ENCODE results near the gene WFDC12.

WFDC12 gene

GRCh38 chr20:45103072-45103471 lies 21.2 kb downstream of the WFDC12 start:
- H3K14ac ChIP-seq (ENCODE audit: low read length in 2 of 2): no peak overlapping the region
- H3K23ac ChIP-seq (ENCODE audit: low read length in 2 of 2): no peak overlapping the region
- H3K9ac ChIP-seq (ENCODE audit: low read length): no peak overlapping the region
- no peak overlapping the region for H2AFZ ChIP-seq (ENCODE audit: low read depth, low read length)
- peaks cover 0 to 2% of the 10 kb centered on the region in 2 experiments for H3K36me3 ChIP-seq (ENCODE audit: control insufficient read depth in 1 of 2, insufficient read depth in 2 of 2, low read depth in 1 of 2, low read length in 2 of 2)
- no peak overlapping the region for H3K4me2 ChIP-seq (ENCODE audit: low read length, poor library complexity, severe bottlenecking)
- no peak overlapping the region for H3K4ac ChIP-seq (ENCODE audit: low read depth in 1 of 2, low read length in 2 of 2)
- H2BK5ac ChIP-seq (ENCODE audit: low read depth, low read length, poor library complexity, severe bottlenecking): no peak overlapping the region
- no peak overlapping the region for H2BK12ac ChIP-seq (ENCODE audit: low read length in 2 of 2)
- H2BK15ac ChIP-seq (ENCODE audit: low read depth, poor library complexity, severe bottlenecking): no peak overlapping the region
- no peak for DNase-seq
- H4K91ac ChIP-seq (ENCODE audit: low read length): no peak overlapping the region
- no peak overlapping the region for H4K8ac ChIP-seq (ENCODE audit: low read length)
- H2AK5ac ChIP-seq (ENCODE audit: low read length, severe bottlenecking): no peak overlapping the region
- H3K27ac ChIP-seq (ENCODE audit: low read length, poor library complexity, severe bottlenecking): no peak overlapping the region
- no peaks in the 10 kb centered on the region for H3K79me1 ChIP-seq (replicated peaks; ENCODE audit: low read length, poor library complexity, severe bottlenecking)
- no peaks in the 10 kb centered on the region for H3K9me3 ChIP-seq (ENCODE audit: control insufficient read depth, low read length)
- no peak overlapping the region for H3K18ac ChIP-seq (ENCODE audit: low read depth in 1 of 2, low read length in 2 of 2)
- no peak overlapping the region for H3K4me3 ChIP-seq (ENCODE audit: insufficient read depth in 1 of 2, low read depth in 1 of 2, low read length in 2 of 2)
- 100% methylated on average over 1 of the region's 2 CpGs for WGBS
- peaks cover 0 to 50% of the 10 kb centered on the region in 2 experiments for H3K27me3 ChIP-seq (ENCODE audit: control insufficient read depth in 1 of 2, insufficient read depth in 1 of 2, low read length in 2 of 2)
- no peak overlapping the region for H2BK120ac ChIP-seq (ENCODE audit: low read depth, low read length)
- peaks cover 14% of the 10 kb centered on the region for H3K4me1 ChIP-seq (ENCODE audit: control insufficient read depth, insufficient read depth, low read depth, low read length)

- Histone ChIP-seq H4K91ac (ENCODE audit: low read length) (no peak overlapping the region), H3K4me2 (ENCODE audit: low read length, poor library complexity, severe bottlenecking) (peak overlapping the region; percentile 68), H3K27ac (ENCODE audit: low read length, poor library complexity, severe bottlenecking) (no peak overlapping the region), H3K4me3 (ENCODE audit: insufficient read depth in 1 of 2, low read depth in 1 of 2, low read length in 2 of 2) (no peak overlapping the region), H3K14ac (ENCODE audit: low read length in 2 of 2) (no peak overlapping the region), H3K9me3 (ENCODE audit: control insufficient read depth, low read length) (no peaks in the 10 kb centered on the region), H3K18ac (ENCODE audit: low read depth in 1 of 2, low read length in 2 of 2) (no peak overlapping the region), H3K9ac (ENCODE audit: low read length) (no peak overlapping the region), H2BK120ac (ENCODE audit: low read depth, low read length) (no peak overlapping the region), H4K8ac (ENCODE audit: low read length) (no peak overlapping the region), H3K23ac (ENCODE audit: low read length in 2 of 2) (peak overlapping the region in 1 of 2 experiments; percentile 17), H3K27me3 (ENCODE audit: control insufficient read depth in 1 of 2, insufficient read depth in 1 of 2, low read length in 2 of 2) (peaks cover 0 to 54% of the 10 kb centered on the region in 2 experiments), H2AK5ac (ENCODE audit: low read length, severe bottlenecking) (no peak overlapping the region), H2BK15ac (ENCODE audit: low read depth, poor library complexity, severe bottlenecking) (no peak overlapping the region), H2BK5ac (ENCODE audit: low read depth, low read length, poor library complexity, severe bottlenecking) (no peak overlapping the region), H2BK12ac (ENCODE audit: low read length in 2 of 2) (no peak overlapping the region), H3K36me3 (ENCODE audit: control insufficient read depth in 1 of 2, insufficient read depth in 2 of 2, low read depth in 1 of 2, low read length in 2 of 2) (peaks cover 0 to 10% of the 10 kb centered on the region in 2 experiments), H2AFZ (ENCODE audit: low read depth, low read length) (no peak overlapping the region), H3K79me1 (replicated peaks; ENCODE audit: low read length, poor library complexity, severe bottlenecking) (no peaks in the 10 kb centered on the region), H3K4me1 (ENCODE audit: control insufficient read depth, insufficient read depth, low read depth, low read length) (peaks cover 19% of the 10 kb centered on the region), H3K4ac (ENCODE audit: low read depth in 1 of 2, low read length in 2 of 2) (no peak overlapping the region)
- no peak for DNase-seq
- 92% methylated on average over 5 of the region's 6 CpGs for WGBS
Observed at GRCh38 chr20:45101333-45101850, 22.9 kb downstream of the WFDC12 start.

DNA sequence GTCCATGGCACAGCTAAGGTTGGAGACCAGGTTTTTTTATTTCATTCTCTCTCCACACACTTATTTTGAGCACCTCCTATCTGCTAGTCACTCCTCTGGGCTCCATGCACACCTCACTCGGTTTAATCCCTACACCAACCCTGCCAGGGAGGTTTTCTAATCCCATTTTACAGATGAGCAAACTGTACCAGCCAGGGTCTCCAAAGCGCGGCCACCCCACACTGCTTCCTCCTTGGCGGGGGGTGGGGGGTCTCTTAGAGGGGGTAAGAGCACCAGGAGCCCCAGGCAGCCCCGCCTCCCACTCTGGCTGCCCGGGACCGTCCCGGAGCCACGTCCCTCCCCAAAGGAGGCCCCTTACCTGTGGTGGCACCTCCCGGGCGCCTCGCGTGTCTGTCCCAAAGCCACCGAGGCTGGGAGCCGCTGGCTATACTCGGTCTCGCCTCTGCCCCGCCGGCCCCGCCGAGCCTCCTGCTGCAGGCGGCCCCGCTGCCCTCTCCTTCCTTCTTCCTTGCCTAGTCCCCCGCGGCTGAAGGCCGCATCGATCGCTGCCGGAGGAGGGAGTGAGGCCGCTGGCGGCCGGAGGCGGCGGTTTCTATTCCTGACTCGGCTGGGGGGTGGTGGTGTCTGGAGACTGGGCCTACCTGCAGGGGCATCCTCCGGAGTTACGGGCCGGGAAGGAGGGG lies 23.6 kb downstream of the WFDC12 start, which contains the start of gene KCNS1:
Gene KCNS1, minus strand, starts transcription at position 565 of the 683 bp plus-strand sequence. CDS start 1,891 bp downstream, outside the sequence.
- Histone ChIP-seq H3K9me3 (ENCODE audit: control insufficient read depth, low read length) (no peaks in the 10 kb centered on the region), H2BK5ac (ENCODE audit: low read depth, low read length, poor library complexity, severe bottlenecking) (no peak within 1 kb of the TSS), H3K4me2 (ENCODE audit: low read length, poor library complexity, severe bottlenecking) (peak within 1 kb of the TSS; percentile 68), H3K4me1 (ENCODE audit: control insufficient read depth, insufficient read depth, low read depth, low read length) (peaks cover 16% of the 10 kb centered on the region), H2BK12ac (ENCODE audit: low read length in 2 of 2) (no peak within 1 kb of the TSS), H3K27ac (ENCODE audit: low read length, poor library complexity, severe bottlenecking) (no peak within 1 kb of the TSS), H3K14ac (ENCODE audit: low read length in 2 of 2) (peak within 1 kb of the TSS in 1 of 2 experiments; percentile 26), H2AK5ac (ENCODE audit: low read length, severe bottlenecking) (no peak within 1 kb of the TSS), H3K4me3 (ENCODE audit: insufficient read depth in 1 of 2, low read depth in 1 of 2, low read length in 2 of 2) (peak within 1 kb of the TSS; percentile 39 to 49), H3K18ac (ENCODE audit: low read depth in 1 of 2, low read length in 2 of 2) (peak within 1 kb of the TSS in 1 of 2 experiments; percentile 72), H2AFZ (ENCODE audit: low read depth, low read length) (no peak within 1 kb of the TSS), H4K91ac (ENCODE audit: low read length) (no peak within 1 kb of the TSS), H3K9ac (ENCODE audit: low read length) (no peak within 1 kb of the TSS), H2BK15ac (ENCODE audit: low read depth, poor library complexity, severe bottlenecking) (no peak within 1 kb of the TSS), H3K27me3 (ENCODE audit: control insufficient read depth in 1 of 2, insufficient read depth in 1 of 2, low read length in 2 of 2) (peaks cover 0 to 59% of the 10 kb centered on the region in 2 experiments), H3K36me3 (ENCODE audit: control insufficient read depth in 1 of 2, insufficient read depth in 2 of 2, low read depth in 1 of 2, low read length in 2 of 2) (peaks cover 0 to 10% of the 10 kb centered on the region in 2 experiments), H4K8ac (ENCODE audit: low read length) (peak within 1 kb of the TSS; percentile 56), H3K4ac (ENCODE audit: low read depth in 1 of 2, low read length in 2 of 2) (peak within 1 kb of the TSS in 1 of 2 experiments; percentile 8), H3K23ac (ENCODE audit: low read length in 2 of 2) (peak within 1 kb of the TSS in 1 of 2 experiments; percentile 32), H2BK120ac (ENCODE audit: low read depth, low read length) (no peak within 1 kb of the TSS), H3K79me1 (replicated peaks; ENCODE audit: low read length, poor library complexity, severe bottlenecking) (no peaks in the 10 kb centered on the region)
- WGBS: 7% methylated on average over 31 of the region's 38 CpGs
- peak; percentile 19 for DNase-seq

- Histone ChIP-seq H3K4me3 (ENCODE audit: insufficient read depth in 1 of 2, low read depth in 1 of 2, low read length in 2 of 2) (peak overlapping the region in 1 of 2 experiments; percentile 57), H3K4me2 (ENCODE audit: low read length, poor library complexity, severe bottlenecking) (peak overlapping the region; percentile 4), H3K27me3 (ENCODE audit: control insufficient read depth in 1 of 2, insufficient read depth in 1 of 2, low read length in 2 of 2) (peaks cover 0 to 59% of the 10 kb centered on the region in 2 experiments), H4K91ac (ENCODE audit: low read length) (no peak overlapping the region), H3K4ac (ENCODE audit: low read depth in 1 of 2, low read length in 2 of 2) (no peak overlapping the region), H3K79me1 (replicated peaks; ENCODE audit: low read length, poor library complexity, severe bottlenecking) (no peaks in the 10 kb centered on the region), H2BK5ac (ENCODE audit: low read depth, low read length, poor library complexity, severe bottlenecking) (no peak overlapping the region), H2AFZ (ENCODE audit: low read depth, low read length) (no peak overlapping the region), H3K4me1 (ENCODE audit: control insufficient read depth, insufficient read depth, low read depth, low read length) (peaks cover 16% of the 10 kb centered on the region), H3K14ac (ENCODE audit: low read length in 2 of 2) (no peak overlapping the region), H3K23ac (ENCODE audit: low read length in 2 of 2) (peak overlapping the region in 1 of 2 experiments; percentile 63), H2BK12ac (ENCODE audit: low read length in 2 of 2) (no peak overlapping the region), H2BK15ac (ENCODE audit: low read depth, poor library complexity, severe bottlenecking) (no peak overlapping the region), H4K8ac (ENCODE audit: low read length) (no peak overlapping the region), H3K9me3 (ENCODE audit: control insufficient read depth, low read length) (no peaks in the 10 kb centered on the region), H2AK5ac (ENCODE audit: low read length, severe bottlenecking) (no peak overlapping the region), H2BK120ac (ENCODE audit: low read depth, low read length) (no peak overlapping the region), H3K27ac (ENCODE audit: low read length, poor library complexity, severe bottlenecking) (no peak overlapping the region), H3K18ac (ENCODE audit: low read depth in 1 of 2, low read length in 2 of 2) (no peak overlapping the region), H3K9ac (ENCODE audit: low read length) (no peak overlapping the region), H3K36me3 (ENCODE audit: control insufficient read depth in 1 of 2, insufficient read depth in 2 of 2, low read depth in 1 of 2, low read length in 2 of 2) (peaks cover 0 to 10% of the 10 kb centered on the region in 2 experiments)
- no peak for DNase-seq
- 76% methylated on average over 62 of the region's 91 CpGs for WGBS
Observed at GRCh38 chr20:45098103-45098773, 26.0 kb downstream of the WFDC12 start.

All from mesenchymal stem cell (in vitro differentiated cells and primary cell).